NB4 (cell line): ENCODE data around the gene DOC2B.

Source experiments
- MYC ChIP-seq: IDR thresholded peaks from 2 replicates; pipeline ENCODE4 v1.6.1; 2011; ENCODE audit warnings: low read depth, low read length
- TF ChIP-seq, protein P1 (sequence below): IDR thresholded peaks from one replicate; pipeline ENCODE4 v1.5.1; 2012; ENCODE audit warnings: low read depth, low read length

DNA sequence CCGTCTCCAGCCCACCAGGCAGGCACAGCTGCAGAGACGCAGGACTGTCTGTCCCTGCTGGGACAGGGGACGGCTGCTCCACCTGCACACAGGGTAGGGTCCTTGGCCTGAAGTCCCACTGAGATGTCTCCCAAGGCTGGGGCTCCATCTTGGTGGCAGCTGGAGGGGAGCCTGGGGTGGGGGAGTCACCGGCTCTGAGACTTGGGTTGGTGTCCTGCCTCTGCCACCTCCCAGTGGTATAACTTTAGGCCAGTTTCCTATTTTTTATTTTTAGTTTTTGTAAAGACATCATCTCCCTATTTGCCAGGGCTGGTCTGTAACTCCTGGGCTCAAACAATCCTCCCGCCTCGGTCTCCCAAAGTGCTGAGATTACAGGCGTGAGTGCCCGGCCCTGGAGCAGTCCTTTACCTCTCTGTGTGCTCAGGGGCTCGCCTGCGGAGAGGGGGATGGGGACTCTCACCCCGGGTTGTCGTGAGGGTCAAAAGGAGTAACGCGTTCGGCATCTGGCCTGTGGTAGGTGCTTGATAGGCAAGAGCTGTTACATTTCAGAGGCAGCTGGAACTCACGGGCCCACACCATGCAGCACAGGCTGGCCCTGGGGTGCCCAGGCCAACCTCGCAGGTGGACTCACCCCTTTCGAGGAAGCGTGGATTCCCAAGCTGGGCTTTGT is 46.6 kb upstream of the DOC2B start:
- no peak for TF ChIP-seq MYC
- TF ChIP-seq, protein P1, sequence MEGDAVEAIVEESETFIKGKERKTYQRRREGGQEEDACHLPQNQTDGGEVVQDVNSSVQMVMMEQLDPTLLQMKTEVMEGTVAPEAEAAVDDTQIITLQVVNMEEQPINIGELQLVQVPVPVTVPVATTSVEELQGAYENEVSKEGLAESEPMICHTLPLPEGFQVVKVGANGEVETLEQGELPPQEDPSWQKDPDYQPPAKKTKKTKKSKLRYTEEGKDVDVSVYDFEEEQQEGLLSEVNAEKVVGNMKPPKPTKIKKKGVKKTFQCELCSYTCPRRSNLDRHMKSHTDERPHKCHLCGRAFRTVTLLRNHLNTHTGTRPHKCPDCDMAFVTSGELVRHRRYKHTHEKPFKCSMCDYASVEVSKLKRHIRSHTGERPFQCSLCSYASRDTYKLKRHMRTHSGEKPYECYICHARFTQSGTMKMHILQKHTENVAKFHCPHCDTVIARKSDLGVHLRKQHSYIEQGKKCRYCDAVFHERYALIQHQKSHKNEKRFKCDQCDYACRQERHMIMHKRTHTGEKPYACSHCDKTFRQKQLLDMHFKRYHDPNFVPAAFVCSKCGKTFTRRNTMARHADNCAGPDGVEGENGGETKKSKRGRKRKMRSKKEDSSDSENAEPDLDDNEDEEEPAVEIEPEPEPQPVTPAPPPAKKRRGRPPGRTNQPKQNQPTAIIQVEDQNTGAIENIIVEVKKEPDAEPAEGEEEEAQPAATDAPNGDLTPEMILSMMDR, result no peak
